Measurements from ENCODE around the gene DUSP22.

Gene DUSP22

DNA sequence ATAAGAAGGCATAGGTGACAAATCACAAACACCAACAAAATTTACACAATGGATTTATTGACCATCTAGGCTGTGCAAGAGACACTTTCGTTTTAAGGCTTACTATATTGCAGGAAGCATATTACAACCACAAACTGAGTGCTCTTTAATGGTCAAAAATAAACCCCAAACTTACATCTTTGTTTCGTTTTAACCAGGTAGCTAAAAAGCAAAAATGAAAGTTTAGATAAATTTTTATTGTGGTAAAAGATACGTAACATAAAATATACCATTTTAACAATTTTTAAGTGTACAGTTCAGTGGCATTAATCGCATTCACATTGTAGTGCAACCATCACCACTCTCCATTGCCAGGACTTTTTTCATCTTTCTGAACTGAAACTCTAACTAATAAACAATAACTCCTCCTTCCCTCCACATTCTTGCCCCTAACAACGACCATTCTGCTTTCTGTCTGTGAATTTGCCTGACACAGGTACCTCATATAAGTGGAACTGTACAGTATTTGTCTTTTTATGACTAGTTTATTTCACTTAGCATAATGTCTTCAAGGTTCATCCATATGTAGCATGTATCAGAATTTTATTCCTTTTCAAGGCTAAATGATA is 32.3 kb upstream of the DUSP22 start:
- Mint-ChIP-seq H3K27me3 (ENCODE audit: low read depth) (no peaks in the 10 kb centered on the region), H3K27ac (peak overlapping the region; percentile 39), H3K36me3 (ENCODE audit: low read depth) (no peaks in the 10 kb centered on the region), H3K9me3 (peaks cover 12% of the 10 kb centered on the region), H3K4me3 (peak overlapping the region; percentile 32), H3K4me1 (ENCODE audit: low read depth) (peaks cover 26% of the 10 kb centered on the region)

DNA sequence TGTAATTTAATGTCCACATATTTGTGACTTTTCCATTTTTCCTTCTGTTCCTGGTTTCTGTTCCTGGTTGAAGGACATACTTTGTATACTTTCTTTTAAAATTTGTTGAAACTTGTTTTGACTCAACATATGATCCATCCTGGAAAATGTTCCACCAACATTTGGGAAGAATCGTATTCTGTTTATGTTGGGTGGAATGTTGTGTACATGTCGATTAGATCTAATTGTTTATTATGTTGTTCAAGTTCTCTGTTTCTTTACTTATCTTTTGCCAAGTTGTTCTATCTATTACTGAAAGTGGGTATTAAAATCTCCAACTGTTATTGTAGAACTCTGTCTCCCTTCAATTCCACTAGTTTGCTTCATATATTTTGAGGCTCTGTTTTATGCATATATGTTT is 27.7 kb upstream of the DUSP22 start:
- Mint-ChIP-seq H3K4me3 (no peak overlapping the region), H3K27me3 (ENCODE audit: low read depth) (no peaks in the 10 kb centered on the region), H3K36me3 (ENCODE audit: low read depth) (no peaks in the 10 kb centered on the region), H3K4me1 (ENCODE audit: low read depth) (peaks cover 9% of the 10 kb centered on the region), H3K27ac (no peak overlapping the region), H3K9me3 (peaks cover 6% of the 10 kb centered on the region)

DNA sequence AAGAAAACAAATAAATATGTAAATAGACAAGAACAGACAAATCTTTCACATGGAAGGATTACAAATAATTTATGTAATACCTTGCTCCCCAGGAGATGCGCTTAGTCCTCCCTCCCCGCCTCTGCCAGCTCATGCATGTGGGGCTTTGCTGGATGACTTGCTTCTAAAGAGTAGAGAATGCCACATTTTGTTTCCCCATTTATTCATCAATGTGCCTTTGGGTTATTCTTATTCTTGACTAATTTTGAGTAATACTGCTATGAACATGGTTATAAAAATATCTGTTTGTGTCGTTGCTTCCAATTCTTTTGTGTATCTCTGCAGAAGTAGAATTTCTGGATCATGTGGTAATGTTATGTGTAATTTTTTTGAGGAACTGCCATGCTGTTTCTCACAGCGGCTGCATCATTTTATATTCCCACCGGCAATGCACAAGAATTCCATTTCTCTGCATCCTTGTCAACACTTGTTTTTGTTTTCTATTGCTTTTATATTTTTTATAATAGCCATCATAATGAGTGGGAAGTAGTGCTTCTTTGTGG is 23.8 kb upstream of the DUSP22 start:
- no peaks in the 10 kb centered on the region for H3K27me3 Mint-ChIP-seq (ENCODE audit: low read depth)
- no peak overlapping the region for H3K4me3 Mint-ChIP-seq
- H3K27ac Mint-ChIP-seq: no peak overlapping the region
- peaks cover 9% of the 10 kb centered on the region for H3K4me1 Mint-ChIP-seq (ENCODE audit: low read depth)
- H3K9me3 Mint-ChIP-seq: peaks cover 14% of the 10 kb centered on the region
- peaks cover 1% of the 10 kb centered on the region for H3K36me3 Mint-ChIP-seq (ENCODE audit: low read depth)

DNA sequence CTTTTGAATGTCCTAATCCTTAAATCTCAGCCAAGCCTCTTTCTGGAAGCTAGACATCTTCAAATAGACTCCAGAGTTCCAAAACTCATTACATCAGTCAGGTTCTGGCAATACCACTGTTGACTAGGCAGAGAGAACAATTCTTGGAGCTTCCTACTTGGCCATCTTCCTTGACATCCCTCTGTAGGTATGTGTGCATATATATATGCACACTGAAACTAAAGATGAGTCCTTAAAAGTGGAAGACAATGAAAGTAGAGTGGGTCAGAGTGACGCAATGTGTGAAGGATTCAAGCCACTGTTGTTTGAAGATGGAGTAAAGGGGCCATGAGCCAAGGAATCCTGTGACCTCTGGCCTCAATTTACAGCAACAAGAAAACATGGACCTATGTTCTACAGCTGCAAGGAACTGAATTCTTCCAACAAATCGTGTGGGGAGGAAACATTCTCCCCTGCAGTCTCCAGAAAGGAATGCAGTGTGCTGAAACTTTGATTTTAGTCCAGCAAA is 18.7 kb upstream of the DUSP22 start:
- Mint-ChIP-seq H3K27ac (no peak overlapping the region), H3K4me3 (no peak overlapping the region), H3K27me3 (ENCODE audit: low read depth) (peaks cover 8% of the 10 kb centered on the region), H3K36me3 (ENCODE audit: low read depth) (peaks cover 1% of the 10 kb centered on the region), H3K9me3 (peaks cover 13% of the 10 kb centered on the region), H3K4me1 (ENCODE audit: low read depth) (peaks cover 9% of the 10 kb centered on the region)

DNA sequence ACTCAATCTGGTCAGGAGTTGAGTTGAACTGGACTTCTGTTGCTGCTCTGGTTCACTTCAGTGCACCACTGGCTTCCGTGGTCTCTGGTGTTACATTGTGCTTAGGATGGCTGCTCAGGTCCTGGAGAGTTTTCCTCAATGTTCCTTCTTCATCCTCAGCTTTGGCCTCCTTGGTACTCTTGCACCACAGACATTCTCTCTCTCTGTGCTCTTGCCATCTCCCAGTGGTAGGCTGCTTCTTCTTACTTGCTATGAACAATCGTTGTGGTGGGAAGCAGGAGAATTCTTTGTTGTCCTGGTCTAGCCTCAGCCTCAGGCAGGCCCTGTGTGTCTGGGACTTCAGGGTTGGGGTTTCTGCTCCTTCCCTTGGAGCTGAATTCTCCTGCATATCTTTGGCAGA is 14.5 kb upstream of the DUSP22 start:
- H3K4me3 Mint-ChIP-seq: no peak overlapping the region

DNA sequence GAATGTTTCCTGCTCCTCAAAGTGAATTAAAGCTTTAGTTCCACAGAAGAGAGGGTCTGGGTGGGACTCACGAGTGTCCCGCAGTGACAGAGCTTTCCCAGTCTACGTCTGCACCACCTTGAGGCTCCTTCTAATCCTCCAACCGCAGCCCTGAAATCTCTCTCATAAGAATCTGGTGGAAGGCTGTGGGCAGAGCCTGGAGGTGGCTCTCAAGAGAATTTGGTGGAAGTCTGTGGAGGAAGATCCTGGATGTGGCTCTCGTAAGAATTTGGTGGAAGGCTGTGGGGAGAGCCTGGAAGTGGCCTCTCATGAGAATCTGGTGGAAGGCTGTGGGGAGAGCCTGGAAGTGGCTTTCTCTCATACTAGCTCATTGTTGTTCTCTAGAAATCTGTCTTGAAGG is 13.8 kb upstream of the DUSP22 start:
- H3K4me3 Mint-ChIP-seq: no peak overlapping the region
- H3K36me3 Mint-ChIP-seq (ENCODE audit: low read depth): no peaks in the 10 kb centered on the region
- peaks cover 8% of the 10 kb centered on the region for H3K27me3 Mint-ChIP-seq (ENCODE audit: low read depth)
- H3K27ac Mint-ChIP-seq: no peak overlapping the region
- H3K9me3 Mint-ChIP-seq: peaks cover 8% of the 10 kb centered on the region
- no peaks in the 10 kb centered on the region for H3K4me1 Mint-ChIP-seq (ENCODE audit: low read depth)

More for the DNA sequence above, 14.5 kb upstream of the DUSP22 start:
- H3K27ac Mint-ChIP-seq: no peak overlapping the region
- H3K4me1 Mint-ChIP-seq (ENCODE audit: low read depth): peaks cover 2% of the 10 kb centered on the region
- peaks cover 8% of the 10 kb centered on the region for H3K27me3 Mint-ChIP-seq (ENCODE audit: low read depth)
- peaks cover 8% of the 10 kb centered on the region for H3K9me3 Mint-ChIP-seq
- H3K36me3 Mint-ChIP-seq (ENCODE audit: low read depth): no peaks in the 10 kb centered on the region

DNA sequence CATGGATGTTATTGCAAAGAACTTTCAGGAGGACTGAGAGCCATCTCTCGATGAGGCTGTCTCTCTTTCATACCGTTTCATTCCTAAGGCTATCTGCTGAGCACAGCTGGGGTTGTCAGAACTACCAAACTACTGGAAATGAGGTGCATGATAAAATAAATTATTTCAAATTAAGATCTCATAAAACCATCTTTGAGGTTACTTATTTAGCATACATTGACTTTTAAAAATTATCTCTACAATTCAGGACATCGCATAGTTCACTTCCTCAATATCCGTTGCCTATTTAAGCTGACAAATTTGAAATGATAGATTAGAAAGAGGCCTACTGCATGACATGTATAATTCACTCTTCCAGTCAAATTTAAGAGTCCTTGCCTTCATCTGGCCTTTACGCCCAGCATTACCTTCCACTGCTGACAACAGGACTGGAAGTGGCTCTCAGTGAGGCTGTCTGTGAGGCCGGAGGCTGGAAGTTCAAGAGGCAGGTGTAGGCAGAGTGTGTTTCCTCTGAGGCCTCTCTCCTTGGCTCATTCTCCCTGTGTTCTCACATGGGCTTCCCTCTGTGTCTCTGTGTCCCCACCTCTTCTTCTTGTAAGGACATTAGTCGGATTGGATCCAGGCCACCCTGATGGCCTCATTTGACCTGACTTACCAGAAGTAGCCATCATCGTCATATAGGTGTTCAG is 12.8 kb upstream of the DUSP22 start:
- H3K27ac Mint-ChIP-seq: no peak overlapping the region
- H3K9me3 Mint-ChIP-seq: peaks cover 8% of the 10 kb centered on the region
- H3K4me3 Mint-ChIP-seq: no peak overlapping the region
- H3K27me3 Mint-ChIP-seq (ENCODE audit: low read depth): peaks cover 8% of the 10 kb centered on the region
- H3K4me1 Mint-ChIP-seq (ENCODE audit: low read depth): no peaks in the 10 kb centered on the region
- H3K36me3 Mint-ChIP-seq (ENCODE audit: low read depth): peaks cover 2% of the 10 kb centered on the region

DNA sequence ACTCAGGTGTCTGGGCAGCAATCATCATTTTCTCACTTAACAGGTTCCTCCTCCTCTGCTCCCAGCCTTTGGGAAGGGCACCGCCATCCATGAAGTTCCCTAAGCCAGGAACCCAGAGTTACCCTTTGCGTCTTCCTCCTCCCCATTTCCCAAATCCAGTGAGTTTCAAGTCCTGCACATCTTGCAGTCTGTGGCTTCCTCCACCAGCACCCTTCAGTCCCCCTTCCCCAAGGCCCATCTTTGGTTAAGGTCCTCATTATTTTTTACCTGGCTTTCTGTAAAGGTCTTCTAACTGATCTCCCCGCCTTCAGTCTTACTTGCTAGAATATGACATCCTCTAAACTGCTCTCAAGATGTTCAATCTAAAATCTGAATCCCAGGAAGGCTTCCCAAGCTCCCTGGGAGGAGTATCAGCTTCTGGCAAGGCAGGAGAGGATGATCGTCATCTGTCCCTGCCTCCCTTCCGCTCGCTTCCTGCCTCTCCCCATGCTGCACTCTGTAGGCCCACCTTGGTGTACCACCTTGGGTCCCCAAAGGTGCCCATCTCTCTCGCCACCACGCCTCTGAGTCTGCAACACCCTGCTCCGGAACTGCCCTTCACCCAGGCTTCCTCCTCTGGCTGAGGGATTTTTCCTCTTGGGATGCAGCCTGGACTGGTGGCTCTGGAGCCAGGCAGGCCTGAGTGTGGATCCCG is 11.4 kb upstream of the DUSP22 start:
- no peak overlapping the region for H3K4me3 Mint-ChIP-seq
- peaks cover 8% of the 10 kb centered on the region for H3K27me3 Mint-ChIP-seq (ENCODE audit: low read depth)
- H3K4me1 Mint-ChIP-seq (ENCODE audit: low read depth): peaks cover 9% of the 10 kb centered on the region
- H3K9me3 Mint-ChIP-seq: peaks cover 8% of the 10 kb centered on the region
- peaks cover 2% of the 10 kb centered on the region for H3K36me3 Mint-ChIP-seq (ENCODE audit: low read depth)
- no peak overlapping the region for H3K27ac Mint-ChIP-seq

DNA sequence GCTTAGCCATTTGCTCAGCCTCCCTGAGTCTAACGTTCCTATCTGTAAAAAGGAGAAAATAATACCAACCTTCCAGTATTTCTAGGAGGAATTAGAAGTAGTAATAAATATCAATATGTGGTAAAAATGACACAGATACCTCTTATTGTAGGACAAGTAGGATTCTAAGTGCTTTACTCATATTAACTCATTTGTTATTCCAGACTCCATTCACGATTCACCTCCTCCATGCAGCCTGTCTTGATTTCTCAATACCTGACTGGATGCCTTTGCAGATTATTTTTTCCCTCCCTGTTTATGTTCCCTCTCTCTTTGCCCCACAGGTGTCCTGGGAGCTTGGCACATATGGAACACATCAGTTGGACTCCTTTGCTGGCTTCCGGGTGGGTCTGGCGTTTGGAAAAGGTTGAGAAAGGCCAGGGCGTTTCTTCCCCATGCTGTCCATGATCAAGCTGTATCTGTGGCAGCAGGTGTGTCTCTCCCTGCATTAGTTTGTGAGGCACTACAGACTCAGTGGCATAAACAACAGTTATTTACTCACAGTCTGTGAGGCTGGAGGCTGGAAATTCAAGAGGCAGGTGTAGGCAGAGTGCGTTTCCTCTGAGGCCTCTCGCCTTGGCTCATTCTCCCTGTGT is 10.7 kb upstream of the DUSP22 start:
- H3K27me3 Mint-ChIP-seq (ENCODE audit: low read depth): peaks cover 8% of the 10 kb centered on the region
- H3K4me1 Mint-ChIP-seq (ENCODE audit: low read depth): peaks cover 9% of the 10 kb centered on the region
- H3K4me3 Mint-ChIP-seq: no peak overlapping the region
- peaks cover 8% of the 10 kb centered on the region for H3K9me3 Mint-ChIP-seq
- H3K27ac Mint-ChIP-seq: no peak overlapping the region
- H3K36me3 Mint-ChIP-seq (ENCODE audit: low read depth): peaks cover 2% of the 10 kb centered on the region

DNA sequence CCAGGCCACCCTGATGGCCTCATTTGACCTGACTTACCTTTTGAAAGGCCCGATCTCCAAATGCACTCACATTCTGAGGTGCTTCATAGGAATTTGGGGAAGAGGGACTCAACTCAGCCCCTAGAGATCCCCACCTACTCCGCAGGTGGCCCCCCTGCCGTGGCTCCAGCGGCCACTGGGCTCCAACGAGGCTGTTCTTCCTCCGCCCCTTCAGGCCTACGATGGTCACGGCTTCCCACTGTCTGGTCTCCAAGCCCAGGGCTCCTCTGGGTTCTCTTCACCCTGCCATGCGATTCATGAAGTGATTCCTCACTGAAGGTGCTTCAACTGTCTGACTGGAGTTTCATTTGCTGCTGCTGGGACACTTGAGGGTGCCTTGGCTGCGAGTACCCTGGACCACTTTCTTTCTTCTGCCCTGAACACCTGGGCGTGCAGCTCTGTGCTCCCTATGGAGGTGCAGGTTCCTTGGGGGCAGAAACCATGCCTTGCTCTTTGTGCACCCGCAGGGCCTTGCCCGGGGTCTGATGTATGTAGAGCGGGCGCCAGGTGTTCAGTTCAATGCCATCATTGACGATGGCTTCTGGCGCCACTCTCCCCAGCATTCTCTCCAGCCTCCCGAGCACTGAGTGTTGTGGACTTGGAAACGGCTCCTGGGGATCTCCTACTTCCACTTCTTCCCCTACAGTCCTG is 10.0 kb upstream of the DUSP22 start:
- Mint-ChIP-seq H3K27me3 (ENCODE audit: low read depth) (peaks cover 5% of the 10 kb centered on the region), H3K27ac (no peak overlapping the region)

DNA sequence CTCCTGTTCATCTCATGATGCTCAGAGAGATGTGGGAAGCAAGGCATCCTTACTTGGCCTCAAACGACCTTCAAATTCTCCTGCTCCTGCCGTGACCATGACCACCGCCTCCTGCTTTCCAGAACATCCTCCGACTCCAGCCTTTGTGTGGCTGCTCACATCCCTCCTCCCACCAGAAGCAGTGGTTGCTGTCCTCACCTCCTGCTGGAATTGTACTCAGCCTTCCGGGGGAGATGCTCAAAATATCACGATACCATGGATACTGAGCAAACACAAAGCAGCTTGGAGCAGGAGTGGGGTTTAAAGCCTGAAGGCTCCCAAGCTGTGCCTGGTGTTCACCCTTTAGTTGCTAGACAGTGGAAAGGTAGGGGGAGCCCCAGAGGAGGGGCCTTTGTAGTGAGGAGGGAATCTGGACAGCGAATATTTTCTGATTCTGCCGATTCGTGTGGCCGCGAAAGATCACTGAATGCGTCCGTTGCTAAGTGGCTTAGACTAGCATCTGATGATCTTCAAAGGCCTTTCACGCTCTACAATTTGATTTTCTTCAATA is 9.3 kb upstream of the DUSP22 start:
- Mint-ChIP-seq H3K4me1 (ENCODE audit: low read depth) (peaks cover 16% of the 10 kb centered on the region), H3K27ac (no peak overlapping the region)

More for the DNA sequence above, 10.0 kb upstream of the DUSP22 start:
- Mint-ChIP-seq H3K9me3 (peaks cover 8% of the 10 kb centered on the region), H3K4me3 (no peak overlapping the region), H3K4me1 (ENCODE audit: low read depth) (peaks cover 13% of the 10 kb centered on the region), H3K36me3 (ENCODE audit: low read depth) (peaks cover 3% of the 10 kb centered on the region)

DNA sequence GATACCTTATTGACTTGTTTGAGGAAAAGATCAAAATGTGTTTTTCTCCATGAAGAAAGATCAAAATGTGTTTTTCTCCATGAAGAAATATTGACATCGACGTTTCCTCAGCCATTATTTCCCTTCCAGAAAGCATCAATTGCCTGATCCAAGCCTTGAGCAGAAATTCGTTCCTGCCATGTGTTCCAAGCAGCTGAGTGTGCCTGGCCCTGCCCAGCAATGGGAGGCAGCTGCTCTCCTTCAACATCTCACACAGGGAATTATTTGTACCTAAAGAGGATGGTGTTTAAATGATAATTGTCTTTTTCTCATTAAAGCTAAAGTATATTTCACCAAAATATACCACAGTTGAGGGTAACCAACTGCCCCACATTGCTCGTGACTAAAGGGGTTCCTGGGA is 7.8 kb upstream of the DUSP22 start:
- no peak overlapping the region for H3K27ac Mint-ChIP-seq

More for the DNA sequence above, 9.3 kb upstream of the DUSP22 start:
- Mint-ChIP-seq H3K9me3 (peaks cover 9% of the 10 kb centered on the region), H3K4me3 (no peak overlapping the region), H3K36me3 (ENCODE audit: low read depth) (peaks cover 3% of the 10 kb centered on the region), H3K27me3 (ENCODE audit: low read depth) (no peaks in the 10 kb centered on the region)

DNA sequence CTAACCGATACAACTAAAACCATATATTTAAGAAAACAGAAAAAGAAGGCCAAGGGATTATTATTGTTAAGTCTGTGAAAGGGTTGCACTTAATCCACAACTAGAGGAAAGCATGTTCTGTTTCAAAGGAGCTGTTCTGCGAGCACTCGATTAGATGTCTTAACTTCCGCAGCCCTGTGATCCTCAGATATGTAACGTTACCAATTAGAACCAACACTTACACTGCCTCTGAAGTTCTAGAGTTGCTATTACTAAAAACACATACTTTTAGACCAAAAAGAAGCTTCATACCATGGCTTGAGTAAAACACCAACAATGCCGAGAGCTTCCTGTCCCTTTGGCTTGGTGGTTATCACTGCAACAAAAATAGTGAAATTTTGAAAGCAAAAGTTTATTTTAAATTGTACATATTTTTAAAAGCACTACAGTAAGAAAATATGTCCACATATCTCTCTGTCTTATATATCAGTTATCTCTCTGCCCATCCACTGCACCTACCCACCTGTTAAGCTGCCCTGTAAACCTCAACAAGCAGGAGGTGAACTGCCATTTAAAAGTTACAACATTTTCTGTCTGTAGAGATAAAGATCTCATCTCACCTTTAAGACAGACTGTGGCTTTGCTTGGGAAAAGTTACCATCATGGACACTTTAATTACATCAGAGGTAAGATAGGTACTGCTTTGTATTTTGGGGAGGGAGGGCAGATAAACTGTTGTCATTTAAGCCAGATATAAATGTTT is 7.1 kb upstream of the DUSP22 start:
- H3K9me3 Mint-ChIP-seq: peaks cover 8% of the 10 kb centered on the region
- H3K27me3 Mint-ChIP-seq (ENCODE audit: low read depth): no peaks in the 10 kb centered on the region
- no peak overlapping the region for H3K4me3 Mint-ChIP-seq
- H3K27ac Mint-ChIP-seq: peak overlapping the region; percentile 21
- peaks cover 22% of the 10 kb centered on the region for H3K4me1 Mint-ChIP-seq (ENCODE audit: low read depth)
- H3K36me3 Mint-ChIP-seq (ENCODE audit: low read depth): peaks cover 5% of the 10 kb centered on the region

More for the DNA sequence above, 7.8 kb upstream of the DUSP22 start:
- H3K4me1 Mint-ChIP-seq (ENCODE audit: low read depth): peaks cover 19% of the 10 kb centered on the region
- H3K9me3 Mint-ChIP-seq: peaks cover 8% of the 10 kb centered on the region
- H3K36me3 Mint-ChIP-seq (ENCODE audit: low read depth): peaks cover 5% of the 10 kb centered on the region
- no peaks in the 10 kb centered on the region for H3K27me3 Mint-ChIP-seq (ENCODE audit: low read depth)
- no peak overlapping the region for H3K4me3 Mint-ChIP-seq

Measured in T-helper 1 cell treated with Interleukin-12 subunit alpha and Interleukin-12 subunit beta and Interleukin-4 antibody, amounts not matched to agents 30 μg/mL and 1 μg/mL, for 36 hours (primary cell).